ENCODE results near the gene MANSC1.
"Not testable (repeated sequence)": the region's sequence is repeated elsewhere in the genome, so short reads cannot be mapped to it uniquely, and the experiment has no call there.

The MANSC1 gene

GRCh38 chr12:12331896-12332295 lies 18.1 kb downstream of the MANSC1 start:
- in situ Hi-C loops (cut with MboI; ENCODE audit: low sequenced_read_pairs) = loop anchor here (25.0 kb wide), 1 partner anchor 770 kb away; no protein-coding TSS in a partner anchor

- in situ Hi-C loops (cut with MboI; ENCODE audit: low sequenced_read_pairs) = loop anchor here (25.0 kb wide), 1 partner anchor 769 kb away; no protein-coding TSS in a partner anchor
Observed at GRCh38 chr12:12331244-12331771, 18.7 kb downstream of the MANSC1 start.

GRCh38 chr12:12327802-12328201 lies 22.2 kb downstream of the MANSC1 start:
- in situ Hi-C loops (cut with MboI; ENCODE audit: low sequenced_read_pairs) = loop anchor here (25.0 kb wide), 1 partner anchor 766 kb away; no protein-coding TSS in a partner anchor

GRCh38 chr12:12326262-12326661 lies 23.8 kb downstream of the MANSC1 start:
- in situ Hi-C loops (cut with MboI; ENCODE audit: low sequenced_read_pairs) = loop anchor here (25.0 kb wide), 1 partner anchor 764 kb away; no protein-coding TSS in a partner anchor

GRCh38 chr12:12323591-12323990 lies 26.5 kb downstream of the MANSC1 start:
- in situ Hi-C loops (cut with MboI; ENCODE audit: low sequenced_read_pairs) = no loop called here

GRCh38 chr12:12323118-12323517 lies 26.9 kb downstream of the MANSC1 start:
- in situ Hi-C loops (cut with MboI; ENCODE audit: low sequenced_read_pairs) = no loop called here

- in situ Hi-C loops (cut with MboI; ENCODE audit: low sequenced_read_pairs) = no loop called here
Observed at GRCh38 chr12:12319451-12320183, 30.4 kb downstream of the MANSC1 start.

- in situ Hi-C loops (cut with MboI; ENCODE audit: low sequenced_read_pairs) = no loop called here
Observed at GRCh38 chr12:12315838-12316237, 34.2 kb downstream of the MANSC1 start.

GRCh38 chr12:12310695-12311094 lies 39.3 kb downstream of the MANSC1 start:
- in situ Hi-C loops (cut with MboI; ENCODE audit: low sequenced_read_pairs) = not testable (repeated sequence)

- in situ Hi-C loops (cut with MboI; ENCODE audit: low sequenced_read_pairs) = no loop called here
Observed at GRCh38 chr12:12305568-12306300, 44.3 kb downstream of the MANSC1 start.

GRCh38 chr12:12302976-12303375 lies 47.1 kb downstream of the MANSC1 start:
- in situ Hi-C loops (cut with MboI; ENCODE audit: low sequenced_read_pairs) = no loop called here

- in situ Hi-C loops (cut with MboI; ENCODE audit: low sequenced_read_pairs) = no loop called here
Observed at GRCh38 chr12:12301122-12301521, 48.9 kb downstream of the MANSC1 start.

GRCh38 chr12:12297201-12297830 lies 52.7 kb downstream of the MANSC1 start:
- in situ Hi-C loops (cut with MboI; ENCODE audit: low sequenced_read_pairs) = no loop called here

- in situ Hi-C loops (cut with MboI; ENCODE audit: low sequenced_read_pairs) = no loop called here
Observed at GRCh38 chr12:12294215-12295005, 55.6 kb downstream of the MANSC1 start.

GRCh38 chr12:12290206-12290605 lies 59.8 kb downstream of the MANSC1 start:
- in situ Hi-C loops (cut with MboI; ENCODE audit: low sequenced_read_pairs) = no loop called here

GRCh38 chr12:12286441-12286840 lies 63.6 kb downstream of the MANSC1 start:
- in situ Hi-C loops (cut with MboI; ENCODE audit: low sequenced_read_pairs) = no loop called here

GRCh38 chr12:12282761-12283425 lies 67.1 kb downstream of the MANSC1 start:
- in situ Hi-C loops (cut with MboI; ENCODE audit: low sequenced_read_pairs) = no loop called here

- in situ Hi-C loops (cut with MboI; ENCODE audit: low sequenced_read_pairs) = no loop called here
Observed at GRCh38 chr12:12282202-12282601, 67.8 kb downstream of the MANSC1 start.

- in situ Hi-C loops (cut with MboI; ENCODE audit: low sequenced_read_pairs) = no loop called here
Observed at GRCh38 chr12:12281134-12281533, 68.9 kb downstream of the MANSC1 start.

- in situ Hi-C loops (cut with MboI; ENCODE audit: low sequenced_read_pairs) = no loop called here
Observed at GRCh38 chr12:12278899-12279298, 71.1 kb downstream of the MANSC1 start.

Data from HL-60/S4 (cell line).